ENCODE results near the gene IL22RA1. TPM values are rescaled to one million over a fixed set of nuclear protein-coding genes. Genes with fewer than 3 reads are reported as not detected.

The IL22RA1 gene
- total and polyA plus RNA-seq, 2 experiments from 2014 or later, result not detected

DNA sequence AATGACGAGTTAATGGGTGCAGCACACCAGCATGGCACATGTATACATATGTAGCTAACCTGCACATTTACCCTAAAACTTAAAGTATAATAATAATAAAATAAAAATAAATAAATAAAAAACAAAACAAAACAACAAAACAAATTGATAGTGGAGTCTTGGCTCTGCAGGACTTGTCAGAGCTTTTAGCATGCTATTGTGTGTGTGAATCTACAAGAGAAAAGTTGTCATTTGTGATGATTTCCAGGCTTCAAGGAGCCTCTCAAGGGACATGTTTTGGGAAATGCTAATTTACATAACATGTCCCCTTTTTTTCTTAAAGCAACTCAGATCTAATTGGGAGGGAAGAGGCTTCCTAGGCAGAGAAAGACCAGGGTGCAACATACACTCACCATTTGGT is 9.1 kb downstream of the IL22RA1 start:
- Histone ChIP-seq H3K27ac (no peak overlapping the region), H3K4me3 (no peak overlapping the region), H3K4me1 (ENCODE audit: low read depth) (no peaks in the 10 kb centered on the region), H3K36me3 (no peaks in the 10 kb centered on the region), H3K9me3 (ENCODE audit: low read depth) (no peaks in the 10 kb centered on the region), H3K27me3 (no peaks in the 10 kb centered on the region)
- TF ChIP-seq, protein P1, sequence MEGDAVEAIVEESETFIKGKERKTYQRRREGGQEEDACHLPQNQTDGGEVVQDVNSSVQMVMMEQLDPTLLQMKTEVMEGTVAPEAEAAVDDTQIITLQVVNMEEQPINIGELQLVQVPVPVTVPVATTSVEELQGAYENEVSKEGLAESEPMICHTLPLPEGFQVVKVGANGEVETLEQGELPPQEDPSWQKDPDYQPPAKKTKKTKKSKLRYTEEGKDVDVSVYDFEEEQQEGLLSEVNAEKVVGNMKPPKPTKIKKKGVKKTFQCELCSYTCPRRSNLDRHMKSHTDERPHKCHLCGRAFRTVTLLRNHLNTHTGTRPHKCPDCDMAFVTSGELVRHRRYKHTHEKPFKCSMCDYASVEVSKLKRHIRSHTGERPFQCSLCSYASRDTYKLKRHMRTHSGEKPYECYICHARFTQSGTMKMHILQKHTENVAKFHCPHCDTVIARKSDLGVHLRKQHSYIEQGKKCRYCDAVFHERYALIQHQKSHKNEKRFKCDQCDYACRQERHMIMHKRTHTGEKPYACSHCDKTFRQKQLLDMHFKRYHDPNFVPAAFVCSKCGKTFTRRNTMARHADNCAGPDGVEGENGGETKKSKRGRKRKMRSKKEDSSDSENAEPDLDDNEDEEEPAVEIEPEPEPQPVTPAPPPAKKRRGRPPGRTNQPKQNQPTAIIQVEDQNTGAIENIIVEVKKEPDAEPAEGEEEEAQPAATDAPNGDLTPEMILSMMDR (IDR thresholded peaks at IDR 0.05; ENCODE audit: low read depth, low read length), result no peak
- DNase-seq (ENCODE audit: low read depth in 1 of 2, low spot score in 1 of 2), result no peak

DNA sequence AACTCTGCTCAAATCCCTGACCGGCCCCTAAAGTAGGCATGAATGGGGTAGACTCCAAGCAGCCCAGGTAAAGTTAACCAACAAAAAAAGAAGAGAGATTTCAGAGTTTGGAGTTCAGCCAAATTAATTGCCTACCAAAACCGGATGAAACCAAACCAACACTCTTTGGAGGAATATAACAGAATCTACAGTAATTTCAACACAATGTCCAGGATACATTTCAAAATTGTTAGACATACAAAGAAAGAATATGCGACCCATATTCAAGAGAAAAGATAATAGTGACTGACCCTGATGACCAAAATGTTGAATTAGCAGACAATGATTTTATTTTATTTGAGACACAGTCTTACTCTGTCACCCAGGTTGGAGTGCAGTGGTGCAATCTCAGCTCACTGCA is 12.6 kb downstream of the IL22RA1 start:
- Histone ChIP-seq H3K27ac (no peak overlapping the region), H3K27me3 (no peaks in the 10 kb centered on the region), H3K9me3 (ENCODE audit: low read depth) (no peaks in the 10 kb centered on the region), H3K36me3 (no peaks in the 10 kb centered on the region), H3K4me3 (no peak overlapping the region), H3K4me1 (ENCODE audit: low read depth) (no peaks in the 10 kb centered on the region)
- TF ChIP-seq, protein P1 (IDR thresholded peaks at IDR 0.05; ENCODE audit: low read depth, low read length), result no peak
- no peak for DNase-seq (ENCODE audit: low read depth in 1 of 2, low spot score in 1 of 2)

DNA sequence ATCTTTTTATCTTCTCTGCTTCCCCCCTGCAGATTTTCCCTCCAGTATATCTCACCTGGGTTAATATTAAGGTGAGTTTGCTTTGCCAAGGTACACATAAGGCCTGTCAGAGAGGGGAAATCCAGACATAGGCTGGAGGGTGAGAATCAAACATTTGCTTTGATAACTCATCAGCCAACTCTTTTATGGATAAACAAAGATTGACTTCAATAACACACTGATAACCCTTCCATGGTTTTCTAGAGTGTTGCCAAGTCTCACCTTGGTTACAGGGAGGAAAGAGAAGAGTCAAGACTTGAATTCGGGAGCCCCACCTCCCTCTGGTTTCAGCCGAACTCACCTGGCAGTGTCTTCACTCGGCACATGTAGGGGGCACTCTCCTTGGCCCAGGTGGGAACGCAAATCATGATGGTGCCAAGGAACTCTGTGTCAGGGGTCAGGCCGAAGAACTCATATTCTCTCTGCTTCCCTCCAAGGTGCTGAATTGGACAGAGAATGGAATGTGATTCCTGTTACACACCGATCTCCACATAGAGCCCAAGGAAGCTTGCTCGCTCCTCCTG is 15.1 kb downstream of the IL22RA1 start:
- Histone ChIP-seq H3K36me3 (no peaks in the 10 kb centered on the region), H3K27me3 (no peaks in the 10 kb centered on the region), H3K4me1 (ENCODE audit: low read depth) (no peaks in the 10 kb centered on the region), H3K4me3 (no peak overlapping the region), H3K27ac (no peak overlapping the region), H3K9me3 (ENCODE audit: low read depth) (no peaks in the 10 kb centered on the region)
- no peak for DNase-seq (ENCODE audit: low read depth in 1 of 2, low spot score in 1 of 2)
- TF ChIP-seq, protein P1 (IDR thresholded peaks at IDR 0.05; ENCODE audit: low read depth, low read length), result no peak

DNA sequence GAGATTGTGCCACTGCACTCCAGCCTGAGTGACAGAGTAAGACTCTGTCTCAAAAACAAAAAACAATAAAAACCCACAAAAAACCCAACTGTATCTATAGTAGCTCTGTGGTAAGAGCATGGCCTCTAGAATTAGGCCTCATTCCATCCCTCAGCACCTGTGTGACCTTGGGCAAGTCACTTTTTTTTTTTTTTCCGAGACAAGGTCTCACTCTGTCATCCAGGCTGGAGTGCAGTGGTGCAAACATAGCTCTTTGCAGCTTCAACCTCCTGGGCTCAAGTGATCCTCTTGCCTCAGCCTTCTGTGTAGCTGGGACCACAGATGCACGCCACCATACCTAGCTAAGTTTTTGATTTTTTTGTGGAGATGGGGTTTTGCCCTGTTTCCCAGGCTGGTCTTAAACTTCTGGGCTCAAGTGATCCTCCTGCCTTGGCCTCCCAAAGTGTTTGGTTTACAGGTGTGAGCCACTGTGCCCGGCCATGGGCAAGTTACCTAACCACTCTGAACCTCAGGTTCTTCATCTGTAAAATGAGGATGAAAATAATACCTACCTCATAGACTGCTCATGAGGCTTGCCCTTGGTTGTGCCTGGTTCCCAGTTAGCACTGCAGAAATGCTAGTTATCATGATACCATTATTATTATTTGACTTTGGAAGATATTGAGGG is 15.7 kb downstream of the IL22RA1 start:
- Histone ChIP-seq H3K9me3 (ENCODE audit: low read depth) (no peaks in the 10 kb centered on the region), H3K4me3 (no peak overlapping the region), H3K36me3 (no peaks in the 10 kb centered on the region), H3K27ac (no peak overlapping the region), H3K27me3 (no peaks in the 10 kb centered on the region), H3K4me1 (ENCODE audit: low read depth) (no peaks in the 10 kb centered on the region)
- no peak for DNase-seq (ENCODE audit: low read depth in 1 of 2, low spot score in 1 of 2)
- TF ChIP-seq, protein P1 (IDR thresholded peaks at IDR 0.05; ENCODE audit: low read depth, low read length), result no peak

DNA sequence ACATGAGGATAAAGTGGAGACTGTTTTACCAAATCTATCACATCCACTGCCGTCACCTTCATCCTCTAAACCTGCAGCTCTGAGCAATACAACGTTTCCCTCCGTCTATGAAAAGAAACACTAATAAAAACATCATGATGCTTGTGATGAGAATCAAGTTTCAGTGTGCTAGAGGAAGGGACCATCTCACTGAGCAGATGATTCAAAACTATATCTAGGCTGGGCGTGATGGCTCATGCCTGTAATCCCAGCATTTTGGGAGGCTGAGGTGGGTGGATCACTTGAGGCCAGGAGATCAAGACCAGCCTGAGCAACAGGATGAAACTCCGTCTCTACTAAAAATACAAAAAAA is 16.3 kb downstream of the IL22RA1 start:
- no peak overlapping the region for H3K27ac ChIP-seq
- TF ChIP-seq, protein P1 (IDR thresholded peaks at IDR 0.05; ENCODE audit: low read depth, low read length), result no peak
- H3K4me3 ChIP-seq, result no peak overlapping the region
- no peak for DNase-seq (ENCODE audit: low read depth in 1 of 2, low spot score in 1 of 2)
- H3K27me3 ChIP-seq, result no peaks in the 10 kb centered on the region
- no peaks in the 10 kb centered on the region for H3K36me3 ChIP-seq
- no peaks in the 10 kb centered on the region for H3K4me1 ChIP-seq (ENCODE audit: low read depth)
- no peaks in the 10 kb centered on the region for H3K9me3 ChIP-seq (ENCODE audit: low read depth)
